Caki2 (cell line): ENCODE measurements around the gene AVL9. TPM values are rescaled to one million over a fixed set of nuclear protein-coding genes. Genes with fewer than 3 reads are reported as not detected.
"Not testable (repeated sequence)": the region's sequence is repeated elsewhere in the genome, so short reads cannot be mapped to it uniquely, and the experiment has no call there.

Source experiments
- DNase-seq: peaks from one replicate; pipeline ENCODE4 v3.0.0-alpha.2; 2015; ENCODE audit warnings: low read depth
- in situ Hi-C: cut with HindIII; loops from 2 replicates; pipeline ENCODE4 v1.10.0; 2016; ENCODE audit warnings: low sequenced_read_pairs, low pct_unique_long_range_greater_than_20kb, mixed read lengths
- total RNA-seq: library from RNA; depleted of rRNA; stranded (reverse); fragments of >200 nt; shearing (Covaris generic); gene quantifications from 2 replicates; pipeline ENCODE4 v1.2.3, GENCODE V29; 2014; ENCODE audit warnings: low replicate concordance

The AVL9 gene
- total RNA-seq, 1 experiment from 2014 or later, result 28.1 TPM

GRCh38 chr7:32569388-32570289 lies 74.3 kb downstream of the AVL9 start:
- in situ Hi-C loops, result no loop called here

GRCh38 chr7:32573110-32573687 lies 77.9 kb downstream of the AVL9 start:
- no peak for DNase-seq
- in situ Hi-C loops, result no loop called here

More at GRCh38 chr7:32569388-32570289, 74.3 kb downstream of the AVL9 start:
- DNase-seq, result peak; percentile 76

- in situ Hi-C loops, result no loop called here
- DNase-seq, result no peak
Observed at GRCh38 chr7:32574626-32575025, 79.3 kb downstream of the AVL9 start.

- in situ Hi-C loops, result no loop called here
- DNase-seq, result no peak
Observed at GRCh38 chr7:32577421-32577820, 82.1 kb downstream of the AVL9 start.

- in situ Hi-C loops, result no loop called here
Observed at GRCh38 chr7:32579776-32580175, 84.5 kb downstream of the AVL9 start.

GRCh38 chr7:32580646-32581045 lies 85.4 kb downstream of the AVL9 start:
- DNase-seq, result no peak
- in situ Hi-C loops, result no loop called here

More at GRCh38 chr7:32579776-32580175, 84.5 kb downstream of the AVL9 start:
- no peak for DNase-seq

GRCh38 chr7:32582036-32582435 lies 86.7 kb downstream of the AVL9 start:
- in situ Hi-C loops, result no loop called here
- DNase-seq, result no peak

- DNase-seq, result no peak
- in situ Hi-C loops, result no loop called here
Observed at GRCh38 chr7:32583791-32584190, 88.5 kb downstream of the AVL9 start.

GRCh38 chr7:32586291-32587221 lies 91.3 kb downstream of the AVL9 start:
- DNase-seq, result peak; percentile 28
- in situ Hi-C loops, result no loop called here

- in situ Hi-C loops, result no loop called here
- DNase-seq, result peak; percentile 31
Observed at GRCh38 chr7:32587411-32587948, 92.2 kb downstream of the AVL9 start.

- in situ Hi-C loops, result no loop called here
- DNase-seq, result peak; percentile 72
Observed at GRCh38 chr7:32588657-32589056, 93.4 kb downstream of the AVL9 start.

GRCh38 chr7:32591938-32592337 lies 96.6 kb downstream of the AVL9 start:
- in situ Hi-C loops, result no loop called here
- DNase-seq, result peak; percentile 62

GRCh38 chr7:32592701-32593100 lies 97.4 kb downstream of the AVL9 start:
- in situ Hi-C loops, result no loop called here
- DNase-seq, result no peak

- in situ Hi-C loops, result no loop called here
Observed at GRCh38 chr7:32594965-32595490, 99.7 kb downstream of the AVL9 start.

GRCh38 chr7:32601196-32601595 lies 105.9 kb downstream of the AVL9 start:
- in situ Hi-C loops, DNase-seq: not testable (repeated sequence)

More at GRCh38 chr7:32594965-32595490, 99.7 kb downstream of the AVL9 start:
- DNase-seq, result no peak

GRCh38 chr7:32602470-32602869 lies 107.2 kb downstream of the AVL9 start:
- DNase-seq, result no peak
- in situ Hi-C loops, result no loop called here

GRCh38 chr7:32603492-32603891 lies 108.2 kb downstream of the AVL9 start:
- DNase-seq, in situ Hi-C loops: not testable (repeated sequence)

GRCh38 chr7:32604047-32604446 lies 108.8 kb downstream of the AVL9 start:
- in situ Hi-C loops, DNase-seq: not testable (repeated sequence)
